HepG2 (cell line): ENCODE measurements around the gene CEP89. TPM values are rescaled to one million over a fixed set of nuclear protein-coding genes. Genes with fewer than 3 reads are reported as not detected.

Experiments
- ATAC-seq: fragments of 200-7000 bp; cut with Tn5 transposase; 3 replicates; pipeline ENCODE4 v1.9.1; 2020; ENCODE audit warnings: mild to moderate bottlenecking, moderate library complexity
- BruUV-seq: library from RNA; stranded (reverse); fragments of 400-500 nt; replicated peaks from 2 replicates; lab custom pipeline; 2021; lab: Mats Ljungman, UMichigan
- CTCF ChIA-PET: fragments of 300-600 bp; formaldehyde crosslinking; extraction: SDS; loops from one replicate; lab custom pipeline; 2021; ENCODE audit warnings: low total read pairs, inconsistent platforms, low intra/inter-chr PET ratio; lab: Yijun Ruan, JAX
- POLR2A ChIA-PET: fragments of 350-600 bp; sonication (Branson Sonifier 250); formaldehyde crosslinking; loops from one replicate; lab custom pipeline; 2020; ENCODE audit warnings: antibody characterized with exemption, inconsistent platforms; lab: Yijun Ruan, JAX
- DNase-seq: peaks from one replicate; pipeline ENCODE4 v3.0.0-alpha.2; 2015; ENCODE audit warnings: low spot score
- FAIRE-seq: peaks from 3 replicates; lab custom pipeline; 2011; peaks lifted over from hg19 to GRCh38; lab: Jason Lieb, UNC
- H2AFZ ChIP-seq: one replicate; pipeline ENCODE4 v1.6.1; 2011; ENCODE audit warnings: low read length, inconsistent platforms
- H3K27ac ChIP-seq: fragments of 300-600 bp; 3 replicates; pipeline ENCODE4 v1.8.0; 2011; ENCODE audit warnings: mixed run types, mild to moderate bottlenecking, mixed read lengths, low read length, inconsistent platforms; ENCODE audit not compliant: insufficient read depth; ENCODE audit errors: extremely low read length
- H3K27me3 ChIP-seq, 2 experiments: fragments of 200-600 bp in 1 of 2; 2 replicates in 1 of 2; 3 replicates in 1 of 2; pipeline versions ENCODE4 v1.6.0 to v1.8.0; 2011; ENCODE audit warnings: low read length in 2 of 2, mild to moderate bottlenecking in 2 of 2, moderate library complexity in 2 of 2, inconsistent platforms in 1 of 2; ENCODE audit not compliant: insufficient read depth in 2 of 2, control insufficient read depth in 1 of 2
- H3K36me3 ChIP-seq, 2 experiments: fragments of 200-600 bp in 1 of 2; replicated peaks in 1 of 2; 2 replicates in 1 of 2; 3 replicates in 1 of 2; pipeline versions ENCODE4 v1.5.1 to v1.8.0; 2011; ENCODE audit warnings: low read length in 2 of 2, inconsistent platforms in 1 of 2; ENCODE audit not compliant: insufficient read depth in 2 of 2, control insufficient read depth in 1 of 2
- H3K4me1 ChIP-seq: 2 replicates; pipeline ENCODE4 v1.5.1; 2012; ENCODE audit warnings: low read length, inconsistent platforms; ENCODE audit not compliant: insufficient read depth
- H3K4me2 ChIP-seq: 2 replicates; pipeline ENCODE4 v1.6.0; 2011; ENCODE audit warnings: low read depth, low read length, inconsistent platforms
- H3K4me3 ChIP-seq, 3 experiments: fragments of 200-600 bp in 1 of 3; sonication (generic), shearing (Covaris generic) in 1 of 3; replicated peaks in 1 of 3; 2 replicates each; pipeline ENCODE4 v1.5.1; 2011 to 2016; ENCODE audit warnings: low read length in 3 of 3, inconsistent platforms in 2 of 3, low read depth in 2 of 3, mild to moderate bottlenecking in 2 of 3, control low read depth in 1 of 3, mixed read lengths in 1 of 3; ENCODE audit not compliant: insufficient read depth in 1 of 3
- H3K79me2 ChIP-seq: one replicate; pipeline ENCODE4 v1.6.1; 2011; ENCODE audit warnings: low read length, inconsistent platforms; ENCODE audit not compliant: insufficient read depth
- H3K9ac ChIP-seq: 2 replicates; pipeline ENCODE4 v1.6.0; 2011; ENCODE audit warnings: mild to moderate bottlenecking, low read depth, low read length, inconsistent platforms; ENCODE audit not compliant: insufficient read depth
- H3K9me3 ChIP-seq: 2 replicates; pipeline ENCODE4 v1.5.1; 2012; ENCODE audit warnings: mild to moderate bottlenecking, low read length
- H4K20me1 ChIP-seq: 2 replicates; pipeline ENCODE4 v1.6.0; 2011; ENCODE audit warnings: inconsistent platforms, mild to moderate bottlenecking, low read length, moderate library complexity; ENCODE audit not compliant: insufficient read depth
- CREB3 ChIP-seq: sonication (generic); formaldehyde crosslinking; IDR thresholded peaks from 2 replicates; pipeline ENCODE4 v1.5.0; 2020; ENCODE audit warnings: missing genetic modification reagents
- FOXK1 ChIP-seq: sonication (generic); formaldehyde crosslinking; IDR thresholded peaks from 2 replicates; pipeline ENCODE4 v1.4.0; 2020; ENCODE audit warnings: low read depth, missing genetic modification reagents, borderline replicate concordance
- RCOR2 ChIP-seq: IDR thresholded peaks from 2 replicates; pipeline ENCODE4 v1.6.1; 2016; ENCODE audit warnings: missing biosample characterization, missing genetic modification reagents
- ZNF142 ChIP-seq: sonication (generic); formaldehyde crosslinking; IDR thresholded peaks from 2 replicates; pipeline ENCODE4 v1.4.0; 2020; ENCODE audit warnings: missing genetic modification reagents
- ZNF556 ChIP-seq: sonication (generic); formaldehyde crosslinking; IDR thresholded peaks from 2 replicates; pipeline ENCODE4 v1.4.0; 2020; ENCODE audit warnings: mild to moderate bottlenecking, missing genetic modification reagents, borderline replicate concordance
- WGBS: methylation state at CpG from one replicate; pipeline ENCODE4 v1.1.6; 2017; ENCODE audit warnings: low lambda C conversion rate; 5-methylcytosine and 5-hydroxymethylcytosine counted together
- in situ Hi-C: cut with HindIII; loops from 2 replicates; pipeline ENCODE4 v1.10.0; 2017; ENCODE audit warnings: low pct_unique_long_range_greater_than_20kb; ENCODE audit not compliant: extremely low pct_ligation_motif_present
- intact Hi-C: fragments of 100-400 bp; cut with micrococcal nuclease; formaldehyde crosslinking; loops from one replicate; pipeline ENCODE4 v1.10.0; 2022; ENCODE audit not compliant: unreplicated experiment
- polyA plus RNA-seq, 8 experiments: library from polyadenylated mRNA; depleted of rRNA in 3 of 8; stranded (reverse) in 7 of 8; unstranded in 1 of 8; fragments of >200 nt; fragmentation: Illumina TruSeq in 4 of 8; extraction: Trizol in 4 of 8; gene quantifications; 2 replicates each; pipeline versions ENCODE4 v1.2.1 to v1.2.3, GENCODE V29; 2011 to 2016; ENCODE audit warnings: low read depth in 4 of 8, missing spikeins in 1 of 8, mixed read lengths in 1 of 8; ENCODE audit not compliant: insufficient read depth in 1 of 8
- total RNA-seq, 5 experiments: library from RNA; depleted of rRNA; stranded (reverse); fragments of >200 nt; fragmentation: Illumina TruSeq; extraction: Trizol; gene quantifications; 2 replicates each; pipeline ENCODE4 v1.2.3, GENCODE V29; 2016; ENCODE audit warnings: low read depth in 1 of 5

The CEP89 gene
- total and polyA plus RNA-seq, 2 of the 13 experiments (the other 11 are each of a cell fraction or from before 2014, with no cell fraction given), result 7.2 to 10.9 TPM

- TF ChIP-seq CREB3 (CRISPR knock-in tag), result no peak
These were observed 62.5 kb downstream of the CEP89 start (continued) for GRCh38 chr19:32909257-32909656.

- H4K20me1 ChIP-seq, result no peaks in the 10 kb centered on the region
- CTCF ChIA-PET, result no interaction called here
- no TSS peak for BruUV-seq
- H2AFZ ChIP-seq, result no peak overlapping the region
- H3K4me1 ChIP-seq, result no peaks in the 10 kb centered on the region
- no peak for DNase-seq
- H3K4me2 ChIP-seq, result no peak overlapping the region
- FAIRE-seq, result no peak
- WGBS, result 89% methylated on average over 7 of the region's 7 CpGs
- no peak for TF ChIP-seq ZNF556 (CRISPR knock-in tag)
- no peak for TF ChIP-seq FOXK1 (CRISPR knock-in tag)
- no peak for TF ChIP-seq RCOR2
- no peak for TF ChIP-seq ZNF142 (CRISPR knock-in tag)
- intact Hi-C loops, result no loop called here
- in situ Hi-C loops, result no loop called here
- POLR2A ChIA-PET, result no interaction called here
- H3K4me3 ChIP-seq, result no peak overlapping the region
- H3K36me3 ChIP-seq, result peaks cover 0 to 1% of the 10 kb centered on the region in 2 experiments; a peak in 1 of 5 replicates
- no peak overlapping the region for H3K9ac ChIP-seq
- H3K79me2 ChIP-seq, result no peaks in the 10 kb centered on the region
- no peaks in the 10 kb centered on the region for H3K27me3 ChIP-seq
- H3K27ac ChIP-seq, result no peak overlapping the region
- H3K9me3 ChIP-seq, result no peaks in the 10 kb centered on the region
- ATAC-seq, result no peak
These were observed 63.0 kb downstream of the CEP89 start for GRCh38 chr19:32908641-32909190.
